GM19467 (cell line): Measurements from ENCODE around the gene SPATS2L.
"Not testable (repeated sequence)": the region's sequence is repeated elsewhere in the genome, so short reads cannot be mapped to it uniquely, and the experiment has no call there.

ENCODE experiments used
- ATAC-seq: cut with Tn5 transposase; IDR thresholded peaks from one replicate; pipeline ENCODE4 v1.9.1; 2021; ENCODE audit warnings: mild to moderate bottlenecking, moderate library complexity; ENCODE audit not compliant: unreplicated experiment

Gene SPATS2L

DNA sequence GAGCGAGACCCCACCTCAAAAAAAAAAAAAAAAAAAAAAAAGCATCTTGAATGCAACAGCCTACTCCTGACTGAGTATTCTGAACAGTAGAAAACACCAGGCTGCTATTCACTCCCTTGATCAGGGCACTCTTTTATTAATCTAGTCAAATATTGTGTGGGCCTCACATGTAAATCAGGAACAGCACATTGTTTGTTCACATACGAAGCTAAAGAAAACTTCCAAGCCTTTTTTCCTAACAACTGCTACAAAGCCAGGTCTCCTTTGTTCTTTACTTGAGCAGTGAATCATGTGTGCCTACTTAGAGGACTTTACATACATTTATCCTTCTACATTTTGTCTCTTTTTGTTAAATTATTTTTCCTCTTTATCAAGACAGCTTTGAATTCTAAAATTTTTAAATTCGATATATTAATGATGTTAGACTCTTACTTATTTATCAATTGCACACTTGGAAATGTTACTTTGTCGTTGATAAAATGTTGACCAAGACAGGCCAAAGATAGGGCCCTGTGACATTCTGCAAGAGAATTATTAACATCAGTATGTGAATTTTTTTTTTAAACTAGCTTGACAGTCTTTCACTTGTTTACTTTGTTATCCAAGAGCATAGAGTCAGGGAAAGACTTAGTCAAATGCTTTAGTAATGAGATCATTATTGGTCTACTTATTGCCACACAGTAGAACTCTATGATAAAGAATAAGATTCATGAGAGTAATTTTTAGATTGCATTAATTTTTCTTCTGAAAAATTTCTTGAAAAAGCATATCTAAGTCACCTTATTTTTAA is 13.2 kb downstream of the SPATS2L start:
- ATAC-seq = no peak

DNA sequence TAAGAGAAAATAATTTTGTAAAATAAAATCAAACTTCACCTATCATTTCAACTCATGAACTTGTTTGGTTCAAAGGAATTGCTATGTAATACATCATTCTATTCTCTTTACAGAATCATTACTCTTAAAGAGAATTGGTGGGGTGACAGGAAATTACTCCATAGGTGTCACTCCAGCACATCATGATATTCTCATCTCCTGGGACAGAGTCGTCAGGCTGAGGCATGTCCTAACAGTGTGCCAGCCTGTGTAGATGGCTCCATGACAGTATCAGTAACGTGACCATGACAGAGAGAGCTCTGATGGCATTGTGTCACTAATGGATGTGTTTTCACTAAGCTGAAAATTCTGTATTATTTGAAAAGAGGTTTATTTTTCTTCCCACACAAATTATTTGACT is 13.9 kb downstream of the SPATS2L start:
- no peak for ATAC-seq

DNA sequence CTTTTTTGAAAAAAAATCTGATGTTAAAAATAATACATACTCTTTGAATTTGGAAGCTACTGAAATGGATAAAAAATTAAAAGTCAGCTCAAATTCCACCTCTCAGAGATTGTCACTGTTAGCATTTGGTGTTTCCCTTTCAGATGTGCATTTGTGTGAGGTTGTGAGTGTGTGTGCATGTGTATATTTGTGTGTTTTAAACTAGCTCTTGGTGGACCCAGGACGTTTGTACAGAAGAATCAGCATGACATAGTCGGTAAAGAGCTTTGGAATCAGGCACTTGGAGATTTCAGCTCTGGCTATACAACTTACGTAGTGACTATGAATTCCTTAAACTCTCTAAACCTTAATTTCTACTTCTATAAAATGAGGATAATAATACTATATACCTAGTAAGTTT is 14.5 kb downstream of the SPATS2L start:
- no peak for ATAC-seq

DNA sequence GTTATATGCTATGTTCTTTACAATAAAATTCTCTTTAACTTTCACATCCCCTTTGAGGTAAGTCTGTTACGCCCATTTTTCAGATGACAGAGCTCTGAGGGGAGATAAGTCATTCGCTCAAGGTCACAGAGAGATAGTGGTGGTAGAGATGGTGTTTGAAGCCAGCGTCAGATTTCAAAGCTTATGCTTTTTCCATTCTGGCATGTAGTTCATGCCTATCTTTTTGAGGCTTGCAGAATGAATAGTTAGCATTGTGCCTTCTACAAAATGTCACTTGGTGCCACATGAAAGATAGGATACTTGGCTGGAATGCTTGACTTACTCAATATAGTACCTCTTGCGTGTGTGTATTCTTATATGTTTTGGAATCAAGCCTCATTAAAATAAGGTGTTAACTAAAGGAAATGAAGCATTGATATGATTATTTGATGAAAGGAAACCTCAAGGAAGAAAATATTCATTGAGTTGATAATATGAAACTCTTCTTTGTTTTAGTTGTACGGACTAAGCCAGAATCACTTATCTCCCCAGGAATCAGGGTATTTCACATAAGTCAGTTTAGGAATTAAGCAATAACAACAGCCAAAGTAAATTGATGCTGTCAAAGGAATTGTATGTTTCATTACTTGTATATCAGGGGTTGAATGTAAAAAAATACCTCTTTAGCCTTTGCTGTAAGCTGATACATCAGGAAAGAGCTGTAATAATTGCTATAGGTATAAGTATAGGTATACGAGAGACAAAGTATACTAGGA is 15.5 kb downstream of the SPATS2L start:
- no peak for ATAC-seq

DNA sequence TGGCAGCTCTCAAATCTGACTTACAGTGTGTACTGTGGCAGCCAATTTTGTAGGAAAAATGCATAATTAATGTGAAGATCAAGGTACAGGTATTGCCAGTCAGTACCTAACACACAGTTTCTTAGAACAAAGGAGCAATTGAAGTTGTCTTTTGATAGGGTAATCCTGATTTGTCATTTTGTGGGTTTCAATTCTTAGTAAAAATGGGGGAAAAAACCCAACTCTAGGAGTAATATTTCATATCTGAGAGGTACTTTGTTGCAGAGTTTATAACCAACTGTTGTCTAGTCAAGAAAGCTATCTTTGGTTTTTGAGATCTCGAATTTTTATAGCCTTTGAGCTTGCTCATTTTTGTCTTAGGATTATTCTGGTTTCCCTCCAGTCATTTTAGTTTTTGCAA is 16.1 kb downstream of the SPATS2L start:
- no peak for ATAC-seq

DNA sequence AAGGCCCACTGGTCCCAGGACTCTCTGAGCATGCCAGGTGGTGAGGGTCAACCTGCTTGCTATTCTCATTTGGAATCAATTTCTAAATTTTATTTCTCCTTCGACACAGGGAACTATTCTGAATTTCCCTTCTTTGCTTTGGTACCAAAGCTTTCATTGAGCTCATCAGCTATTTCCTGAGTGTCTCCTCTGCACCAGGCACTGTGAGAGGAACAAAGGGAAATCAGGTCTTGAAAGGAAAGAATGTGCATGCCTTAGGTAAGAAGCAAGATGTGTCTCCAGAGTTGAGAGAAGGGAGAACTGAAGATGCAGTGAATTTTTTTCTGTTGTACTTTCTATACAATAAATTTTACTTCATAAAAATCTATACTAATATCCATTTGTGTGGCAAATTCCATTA is 17.9 kb downstream of the SPATS2L start:
- ATAC-seq = no peak

DNA sequence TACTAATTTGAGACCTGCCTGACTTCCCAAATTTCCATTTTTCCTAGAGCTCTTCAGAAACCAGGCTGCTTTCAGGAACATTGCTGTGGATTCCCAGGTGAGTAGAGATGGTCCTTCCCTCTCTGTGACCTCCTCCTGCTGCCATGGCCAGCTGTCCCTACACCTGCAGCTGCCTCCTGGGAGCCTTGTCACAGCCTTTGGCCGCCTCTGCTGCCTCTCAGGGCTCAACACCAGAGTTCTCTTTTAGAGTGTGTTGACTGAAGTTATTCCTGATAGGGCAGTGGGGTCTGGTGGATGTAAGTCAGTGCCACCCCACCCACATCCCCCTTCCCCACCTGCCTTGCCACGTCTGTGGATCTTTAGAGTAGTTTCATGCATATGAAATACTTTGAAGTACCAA is 22.9 kb downstream of the SPATS2L start:
- no peak for ATAC-seq

DNA sequence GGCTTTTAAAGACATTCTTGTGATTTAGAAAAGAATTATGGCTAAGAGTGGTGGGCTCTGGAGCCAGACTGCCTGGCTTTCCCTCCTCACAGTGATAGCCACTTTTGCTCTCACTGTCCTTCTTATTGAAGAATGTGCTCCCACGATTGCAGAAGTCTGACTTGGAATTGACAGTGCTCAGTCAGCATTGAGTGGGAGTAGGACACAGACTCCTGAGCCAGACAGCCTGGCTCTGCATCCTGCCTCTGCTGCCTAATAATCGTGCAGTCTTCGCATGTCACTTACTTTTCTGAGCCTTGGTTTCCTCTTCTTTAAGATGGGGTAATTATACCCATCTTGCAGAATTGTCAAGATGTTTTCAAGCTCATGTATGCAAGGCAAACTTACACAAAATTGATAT is 23.3 kb downstream of the SPATS2L start:
- ATAC-seq = no peak

DNA sequence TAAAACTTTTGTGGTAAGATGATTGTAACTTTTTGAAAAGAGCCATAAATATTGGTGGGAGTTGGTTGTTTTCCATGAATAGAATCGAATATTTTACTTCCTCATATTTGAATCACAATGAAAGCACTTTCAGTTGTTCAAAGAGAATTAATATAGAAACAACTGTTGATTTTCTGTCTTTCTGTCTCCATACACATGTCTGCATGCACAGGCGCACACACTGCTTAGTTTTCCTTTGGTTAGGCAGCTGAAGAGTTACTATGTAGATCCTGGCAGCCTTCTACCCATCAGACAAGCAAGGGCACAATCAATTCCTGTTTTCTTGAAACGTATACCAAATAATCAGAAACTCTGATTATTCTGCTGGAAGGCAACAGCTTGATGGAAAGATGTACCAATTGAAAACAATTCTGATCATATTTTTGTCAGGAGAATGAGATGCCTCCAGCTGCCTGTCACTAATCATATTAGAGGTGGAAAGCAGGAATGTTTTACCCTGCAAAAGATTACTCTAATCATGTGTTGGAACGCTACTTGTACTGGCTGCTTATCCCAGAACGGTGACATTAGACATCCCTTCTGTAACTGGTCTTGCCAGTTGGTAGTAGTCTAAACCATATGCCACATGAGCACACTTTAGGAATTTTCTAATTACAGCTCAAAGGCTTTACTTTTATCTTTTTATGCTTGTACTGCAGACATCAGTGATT is 24.0 kb downstream of the SPATS2L start:
- ATAC-seq = no peak

DNA sequence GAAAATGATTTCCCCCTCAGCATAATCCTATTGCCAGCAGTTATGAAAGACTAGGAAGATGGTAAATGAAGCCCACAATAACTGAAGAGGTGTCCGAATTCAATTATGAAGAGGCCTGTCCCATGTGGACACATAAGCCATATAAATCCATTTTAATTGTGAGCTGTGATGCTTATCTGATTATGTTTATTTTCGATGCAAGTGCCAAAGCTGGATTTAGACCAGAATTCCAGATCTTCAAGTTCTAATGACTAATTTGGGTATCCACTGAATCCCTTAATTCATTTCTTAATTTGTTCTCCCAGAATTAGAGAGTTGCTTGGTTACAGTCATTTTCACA is 24.5 kb downstream of the SPATS2L start:
- no peak for ATAC-seq

DNA sequence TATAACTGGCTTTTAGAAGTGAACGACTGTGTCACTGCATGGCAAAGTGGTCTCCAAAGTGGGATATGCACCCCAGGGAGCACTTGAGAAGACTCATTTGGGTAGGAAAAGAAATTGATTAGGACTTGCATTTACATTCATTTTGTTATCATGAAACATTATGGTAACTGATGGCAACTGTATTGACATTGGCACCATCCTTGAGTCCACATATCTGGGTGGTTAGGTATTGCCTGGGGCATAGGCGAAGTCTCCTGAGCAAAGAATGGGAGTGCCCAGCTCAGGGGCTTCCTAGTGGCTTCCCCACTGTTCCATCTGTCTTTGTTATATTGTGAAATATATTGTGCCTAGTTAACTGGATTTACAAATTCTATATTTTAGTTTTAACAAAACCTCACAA is 29.2 kb downstream of the SPATS2L start:
- no peak for ATAC-seq

DNA sequence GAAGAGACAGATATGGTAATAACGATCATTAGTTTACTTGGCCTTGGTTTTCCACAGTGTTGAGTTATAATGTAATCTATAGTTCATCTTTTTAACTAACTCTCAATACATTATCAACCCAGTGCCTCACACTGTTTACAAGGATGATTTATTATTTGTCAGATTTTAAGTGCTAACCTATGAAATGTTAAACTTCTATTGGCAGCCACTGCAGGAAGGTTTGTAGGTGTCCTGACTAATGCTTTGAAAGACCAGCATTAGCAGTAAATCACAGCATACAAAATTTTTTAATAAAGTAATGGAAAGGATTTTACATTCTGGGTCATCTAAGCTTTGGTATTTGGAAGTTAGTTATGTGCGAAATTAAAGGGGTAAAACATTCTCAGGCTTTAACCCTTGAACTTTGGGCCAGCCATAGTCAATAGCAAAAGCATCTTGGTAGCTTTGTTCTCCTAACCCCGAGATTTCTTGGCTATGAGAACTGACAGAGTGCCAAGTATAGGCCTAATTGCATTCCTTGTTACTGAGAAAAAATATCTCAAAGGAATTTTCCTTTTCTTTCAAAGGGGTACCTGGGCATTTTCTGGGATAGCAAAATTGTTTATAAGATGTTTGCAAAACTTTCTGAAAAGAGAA is 30.6 kb downstream of the SPATS2L start:
- ATAC-seq = no peak

DNA sequence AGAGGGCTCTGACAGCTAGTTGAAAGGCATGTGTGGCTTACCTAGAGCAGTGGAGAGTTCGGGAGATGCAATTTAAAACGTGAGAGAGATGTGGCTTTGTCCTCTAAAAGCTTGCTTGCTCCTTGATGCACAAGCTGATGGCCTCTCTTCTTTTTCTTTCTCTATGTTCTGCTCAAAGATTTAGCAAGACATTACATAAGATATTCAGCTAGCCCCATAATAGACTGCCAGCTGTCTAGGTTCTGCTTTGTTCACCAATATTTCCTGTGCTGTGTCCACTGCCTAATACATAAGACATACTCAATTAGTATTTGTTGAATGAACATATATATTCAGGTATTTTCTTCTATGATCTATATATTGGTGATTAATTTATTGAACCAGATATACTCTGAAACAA is 31.1 kb downstream of the SPATS2L start:
- ATAC-seq = no peak

DNA sequence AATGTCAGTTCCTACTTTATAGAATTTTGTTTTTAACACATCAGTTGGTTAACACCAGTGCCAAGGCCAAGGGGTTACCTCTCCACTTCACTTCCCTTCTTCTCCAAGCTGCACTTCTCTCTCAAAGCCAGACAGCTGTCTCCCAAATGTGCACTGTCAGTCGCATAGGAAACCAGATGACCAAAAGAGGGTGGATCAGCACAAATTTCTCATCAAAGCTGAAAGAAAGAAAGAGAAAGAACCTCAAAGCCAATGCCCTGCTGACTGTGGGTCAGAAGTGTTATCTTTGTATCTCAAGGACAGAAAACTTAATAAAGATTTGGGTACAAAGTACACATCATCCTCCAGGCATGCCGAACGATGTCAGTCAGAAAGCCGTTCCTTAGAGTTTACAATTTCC is 32.2 kb downstream of the SPATS2L start:
- ATAC-seq = no peak

DNA sequence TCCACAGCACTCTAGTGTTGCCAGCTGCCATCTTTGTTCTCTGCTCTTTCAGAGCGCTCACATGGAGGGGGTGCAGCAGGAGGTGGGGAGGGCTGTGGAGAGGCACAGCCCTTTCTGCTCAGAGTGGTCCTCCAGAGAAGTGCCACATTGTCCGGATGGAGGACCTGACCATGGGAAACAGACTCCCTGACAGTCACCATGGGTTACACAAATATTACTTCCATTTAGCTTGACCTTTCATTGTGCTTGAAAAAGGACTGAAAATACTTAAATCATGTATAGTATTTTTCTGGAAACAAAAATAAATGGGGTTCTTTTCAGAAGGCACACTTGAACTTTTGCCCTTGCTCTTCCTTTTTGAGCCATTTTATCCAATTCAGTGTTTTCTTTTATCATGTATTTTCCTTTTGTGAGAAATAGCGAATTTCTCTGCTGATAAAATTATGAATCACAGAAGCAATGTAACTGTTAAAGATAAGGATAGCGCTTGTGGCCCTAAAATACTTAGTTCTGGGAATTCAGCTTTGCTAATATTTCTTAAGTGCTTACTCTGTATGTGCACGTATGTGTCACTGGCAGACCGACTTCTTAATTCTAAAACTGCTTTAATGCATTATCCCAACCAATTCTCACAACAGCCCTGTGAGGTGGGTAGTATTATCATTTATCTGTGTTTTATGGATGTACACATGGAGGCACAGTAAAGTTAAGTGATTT is 34.2 kb downstream of the SPATS2L start:
- no peak for ATAC-seq

DNA sequence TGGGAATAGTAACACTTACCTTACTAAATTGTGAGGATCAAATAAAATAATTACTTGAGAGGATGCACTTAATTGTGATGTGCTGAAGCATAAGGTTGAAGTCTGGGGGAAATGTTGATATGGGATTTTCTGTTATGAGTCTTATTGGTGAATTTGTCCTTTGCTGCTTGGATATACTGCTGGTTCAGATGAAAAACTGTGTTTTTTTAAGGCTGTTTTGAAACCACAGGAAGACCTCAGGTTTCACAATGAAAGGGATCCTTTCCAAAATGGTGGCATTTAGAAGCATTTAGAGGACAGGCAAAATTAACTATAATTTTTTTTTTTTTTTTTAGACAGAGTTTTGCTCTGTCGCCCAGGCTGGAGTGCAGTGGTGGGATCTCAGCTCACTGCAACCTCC is 34.9 kb downstream of the SPATS2L start:
- no peak for ATAC-seq

DNA sequence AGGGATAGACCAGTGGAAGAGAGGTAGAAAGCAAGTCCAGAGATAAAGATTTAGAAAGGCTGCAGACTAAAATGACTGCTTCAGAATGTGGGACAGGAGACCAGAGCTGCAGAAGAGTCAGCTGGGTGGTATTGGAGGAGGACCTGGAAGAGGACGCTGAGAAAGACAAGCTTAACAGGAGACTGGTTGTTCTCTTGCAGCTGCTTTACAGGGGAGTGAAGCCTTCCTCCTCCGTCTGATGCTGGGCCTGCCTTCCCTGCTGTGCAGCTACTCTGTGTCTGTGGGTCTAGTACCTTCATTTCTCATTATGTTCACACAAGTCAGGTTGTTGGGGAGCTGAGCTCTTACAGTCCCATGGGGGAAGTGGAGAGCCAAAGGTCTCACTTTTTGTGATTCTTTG is 35.7 kb downstream of the SPATS2L start:
- no peak for ATAC-seq

DNA sequence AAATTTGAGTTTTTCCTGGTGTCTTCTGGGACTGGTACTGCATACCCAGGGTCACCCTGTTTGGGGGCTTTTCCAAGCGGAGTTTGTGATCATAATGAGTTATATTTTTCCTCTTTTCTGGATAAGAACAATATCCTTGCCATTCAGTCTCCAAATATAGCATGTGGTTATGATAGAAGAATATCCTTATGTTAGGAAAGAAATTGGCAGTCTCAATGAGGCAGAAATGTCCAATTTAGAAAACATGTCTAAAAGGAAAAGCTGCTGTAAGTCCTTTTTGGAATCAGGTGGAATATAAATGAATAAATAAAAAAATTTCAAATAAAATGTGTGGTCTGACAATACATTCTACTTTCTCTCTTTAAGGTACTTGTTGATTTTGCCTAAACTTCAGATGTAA is 36.2 kb downstream of the SPATS2L start:
- no peak for ATAC-seq

DNA sequence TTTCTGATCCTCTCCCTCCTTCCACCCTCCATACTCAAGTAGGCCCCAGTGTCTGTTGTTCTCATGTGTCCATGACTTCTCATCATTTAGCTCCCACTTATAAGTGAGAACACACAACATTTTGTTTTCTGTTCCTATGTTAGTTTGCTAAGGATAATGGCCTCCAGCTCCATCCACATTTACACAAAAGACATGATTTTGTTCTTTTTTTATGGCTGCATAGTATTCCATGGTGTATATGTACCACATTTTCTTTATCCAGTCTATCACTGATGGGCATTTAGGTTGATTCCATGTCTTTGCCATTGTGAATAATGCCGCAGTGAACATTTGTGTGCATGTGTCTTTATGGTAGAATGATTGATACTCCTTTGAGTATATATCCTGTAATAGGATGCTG is 37.7 kb downstream of the SPATS2L start:
- ATAC-seq = not testable (repeated sequence)

DNA sequence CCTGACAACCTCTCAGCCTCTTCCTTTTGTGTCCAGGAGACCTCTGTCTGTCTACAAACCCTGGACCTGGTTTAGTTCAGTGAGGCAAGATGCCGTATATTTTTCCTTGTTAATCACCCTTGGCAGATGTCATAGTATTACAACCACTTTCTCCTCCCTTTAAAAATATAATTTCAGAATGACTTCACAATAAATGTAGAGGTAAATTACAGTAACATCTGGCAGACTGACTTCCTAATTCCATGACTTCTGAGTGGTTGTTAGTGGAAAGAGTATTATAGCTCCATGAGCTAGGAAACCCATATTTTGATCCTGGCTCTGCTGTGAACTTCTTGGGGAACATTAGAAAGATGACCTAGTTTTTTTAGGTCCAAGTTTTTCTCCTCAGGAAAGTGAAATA is 39.5 kb downstream of the SPATS2L start:
- ATAC-seq = no peak

DNA sequence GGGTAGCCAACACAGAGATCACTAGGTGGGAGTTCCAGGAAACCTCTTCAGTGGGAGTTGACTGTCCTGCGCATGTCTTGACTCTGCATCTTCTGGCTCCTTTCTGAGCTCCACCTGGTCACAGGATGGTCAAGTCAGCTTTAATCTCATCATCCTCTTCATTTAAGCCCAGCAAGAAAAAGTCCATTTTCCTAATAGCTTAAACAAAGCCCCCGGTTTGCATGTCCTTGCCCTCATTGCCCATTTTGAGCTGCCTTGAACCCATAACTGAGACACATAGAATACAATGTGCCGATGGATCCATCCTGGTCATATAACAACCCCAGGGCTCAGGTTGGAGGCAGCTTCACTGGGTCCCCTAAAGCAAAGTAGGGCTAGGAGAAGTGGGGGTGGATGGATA is 40.8 kb downstream of the SPATS2L start:
- no peak for ATAC-seq
